GM21423 (cell line): ENCODE results near the gene GDPD5.
"Not testable (repeated sequence)": the region's sequence is repeated elsewhere in the genome, so short reads cannot be mapped to it uniquely, and the experiment has no call there.

Source experiments
- ATAC-seq: cut with Tn5 transposase; IDR thresholded peaks from one replicate; pipeline ENCODE4 v1.9.1; 2021; ENCODE audit warnings: mild to moderate bottlenecking, moderate library complexity; ENCODE audit not compliant: unreplicated experiment

GDPD5 gene

DNA sequence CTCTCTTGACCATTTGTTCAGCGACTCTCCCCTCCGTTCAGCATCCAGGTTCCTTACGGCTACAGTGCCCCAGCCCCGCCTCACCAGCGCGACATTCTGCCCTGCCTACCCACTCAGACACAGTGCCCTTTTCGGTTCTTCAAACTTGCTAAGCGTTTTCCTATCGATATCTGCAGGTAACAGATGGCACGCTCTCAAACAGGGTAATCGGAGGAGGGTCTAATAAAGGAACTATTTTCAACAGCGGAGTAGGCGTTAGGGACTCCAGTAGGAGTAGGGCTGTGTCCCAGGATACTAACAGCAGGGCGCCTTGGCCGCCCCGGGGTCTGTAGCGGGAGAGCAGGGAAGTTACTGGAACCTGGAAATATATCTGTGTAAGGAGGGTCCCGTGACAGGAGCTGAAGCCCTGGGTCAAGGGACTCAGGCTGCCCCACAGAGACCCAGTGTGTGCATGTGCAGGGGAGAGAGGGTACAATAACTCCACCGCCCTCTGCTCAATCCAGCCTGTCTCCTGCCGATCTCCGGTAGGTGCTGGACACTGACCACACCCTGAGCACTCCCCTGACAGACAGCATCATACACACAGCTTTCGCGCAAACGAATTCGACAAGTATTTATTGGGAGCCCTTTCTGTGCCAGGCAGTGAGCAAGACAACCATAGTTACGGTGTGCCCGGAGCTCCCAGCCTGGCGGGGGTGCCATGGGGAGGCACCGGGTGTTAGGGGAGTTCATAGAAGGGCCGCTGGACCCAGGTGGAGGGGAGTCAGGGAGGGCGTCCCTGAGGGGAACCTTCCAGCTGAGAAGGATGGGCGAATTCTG is 94.8 kb downstream of the GDPD5 start:
- ATAC-seq: no peak

DNA sequence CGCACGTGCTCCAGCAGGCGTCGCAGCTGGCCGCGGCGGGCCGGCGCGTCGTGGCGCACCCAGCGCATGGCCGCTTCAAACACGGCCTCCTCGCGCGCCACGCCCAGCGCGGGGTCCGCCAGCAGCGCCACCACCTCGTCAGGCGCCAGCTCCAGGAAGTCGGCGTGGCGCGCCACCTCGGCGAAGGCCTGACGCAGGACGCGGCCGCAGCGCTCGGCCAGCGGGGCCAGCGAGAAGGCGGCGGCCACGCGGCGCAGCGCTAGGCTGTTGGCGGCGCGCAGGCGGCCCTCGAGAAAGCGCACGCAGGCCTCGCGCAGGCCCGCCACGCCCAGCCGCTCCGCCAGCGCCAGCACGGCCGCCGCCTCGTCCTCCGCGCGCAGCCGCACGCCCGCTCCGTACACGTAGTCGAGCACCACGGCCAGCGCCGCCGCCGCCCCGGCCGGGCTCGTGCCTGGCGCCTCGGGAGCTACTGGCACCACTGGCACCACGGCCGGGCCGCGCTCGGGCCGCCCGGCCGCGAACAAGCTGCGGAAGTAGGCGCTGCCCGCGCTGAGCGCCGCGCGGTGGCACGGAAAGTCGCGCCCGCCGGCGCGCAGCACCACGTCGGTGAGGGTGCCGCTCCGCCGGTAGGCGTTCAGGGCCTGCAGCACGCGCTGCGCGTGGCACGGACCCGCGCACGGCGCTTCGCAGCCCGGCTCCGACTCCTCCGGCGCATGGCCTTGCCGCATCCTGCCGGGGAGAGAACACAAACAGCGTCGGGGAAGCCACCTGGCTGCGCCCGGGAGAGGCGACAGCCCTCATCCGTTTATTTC is 95.6 kb downstream of the GDPD5 start:
- peak; percentile 39 for ATAC-seq

DNA sequence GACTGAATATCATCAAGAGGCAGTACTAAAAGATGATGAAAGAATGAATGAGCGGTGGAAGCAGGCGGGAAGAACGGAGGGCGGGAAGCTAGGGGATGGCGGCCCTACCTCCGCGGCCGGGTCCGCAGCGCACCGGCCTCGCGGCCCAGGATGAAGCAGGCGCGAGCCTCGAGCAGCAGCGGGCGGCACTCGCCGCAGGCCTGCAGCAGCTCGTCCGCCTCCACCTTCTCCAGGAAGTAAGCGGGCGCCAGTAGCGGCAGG is 96.2 kb downstream of the GDPD5 start:
- no peak for ATAC-seq

- no peak for ATAC-seq
These were observed 96.6 kb downstream of the GDPD5 start for GRCh38 chr11:75428989-75429640.

GRCh38 chr11:75428281-75428724 is 97.4 kb downstream of the GDPD5 start:
- ATAC-seq: no peak

DNA sequence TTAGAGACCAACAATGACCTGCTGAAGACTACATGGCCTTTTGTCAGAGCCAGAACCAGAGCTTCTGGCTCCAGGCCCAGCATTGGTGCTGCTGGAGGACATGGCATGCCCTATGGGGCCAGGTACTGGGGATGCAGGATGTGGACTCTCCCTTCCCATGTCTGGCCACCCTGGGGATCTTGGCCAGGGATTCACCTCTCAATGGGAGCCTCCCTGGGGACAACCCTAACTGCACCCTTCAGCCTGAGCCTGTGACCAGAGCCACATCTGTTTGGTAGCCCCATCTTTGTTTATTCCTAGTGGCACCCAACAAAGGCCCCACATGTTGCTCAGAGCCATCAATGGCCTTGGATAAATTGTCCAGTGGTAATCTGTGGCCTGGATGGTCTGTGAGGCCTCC is 98.6 kb downstream of the GDPD5 start:
- ATAC-seq: no peak

- ATAC-seq: no peak
These were observed 99.0 kb downstream of the GDPD5 start for GRCh38 chr11:75426720-75427086.

- ATAC-seq: no peak
These were observed 100.3 kb downstream of the GDPD5 start for GRCh38 chr11:75425422-75425821.

DNA sequence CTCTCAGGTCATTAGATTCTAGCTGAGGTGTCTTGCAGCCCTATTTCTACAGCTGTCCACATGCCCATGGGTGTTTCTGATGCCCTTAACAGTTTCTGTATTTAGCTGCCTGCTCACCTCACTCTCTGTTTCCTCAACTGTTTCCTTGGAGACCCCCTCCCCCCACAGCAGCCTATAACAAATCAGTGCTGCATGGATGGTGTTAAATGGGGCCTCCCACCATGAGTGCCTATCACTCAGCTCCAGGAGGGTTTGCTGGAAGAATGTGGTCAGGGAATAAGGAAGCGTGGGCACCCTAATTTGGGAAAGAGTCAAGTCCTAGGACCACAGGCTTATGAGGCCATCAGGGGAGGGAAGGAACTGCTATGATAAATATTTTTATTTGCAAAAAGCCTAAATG is 101.3 kb downstream of the GDPD5 start:
- ATAC-seq: no peak

GRCh38 chr11:75423721-75424120 is 102.0 kb downstream of the GDPD5 start:
- ATAC-seq: no peak

DNA sequence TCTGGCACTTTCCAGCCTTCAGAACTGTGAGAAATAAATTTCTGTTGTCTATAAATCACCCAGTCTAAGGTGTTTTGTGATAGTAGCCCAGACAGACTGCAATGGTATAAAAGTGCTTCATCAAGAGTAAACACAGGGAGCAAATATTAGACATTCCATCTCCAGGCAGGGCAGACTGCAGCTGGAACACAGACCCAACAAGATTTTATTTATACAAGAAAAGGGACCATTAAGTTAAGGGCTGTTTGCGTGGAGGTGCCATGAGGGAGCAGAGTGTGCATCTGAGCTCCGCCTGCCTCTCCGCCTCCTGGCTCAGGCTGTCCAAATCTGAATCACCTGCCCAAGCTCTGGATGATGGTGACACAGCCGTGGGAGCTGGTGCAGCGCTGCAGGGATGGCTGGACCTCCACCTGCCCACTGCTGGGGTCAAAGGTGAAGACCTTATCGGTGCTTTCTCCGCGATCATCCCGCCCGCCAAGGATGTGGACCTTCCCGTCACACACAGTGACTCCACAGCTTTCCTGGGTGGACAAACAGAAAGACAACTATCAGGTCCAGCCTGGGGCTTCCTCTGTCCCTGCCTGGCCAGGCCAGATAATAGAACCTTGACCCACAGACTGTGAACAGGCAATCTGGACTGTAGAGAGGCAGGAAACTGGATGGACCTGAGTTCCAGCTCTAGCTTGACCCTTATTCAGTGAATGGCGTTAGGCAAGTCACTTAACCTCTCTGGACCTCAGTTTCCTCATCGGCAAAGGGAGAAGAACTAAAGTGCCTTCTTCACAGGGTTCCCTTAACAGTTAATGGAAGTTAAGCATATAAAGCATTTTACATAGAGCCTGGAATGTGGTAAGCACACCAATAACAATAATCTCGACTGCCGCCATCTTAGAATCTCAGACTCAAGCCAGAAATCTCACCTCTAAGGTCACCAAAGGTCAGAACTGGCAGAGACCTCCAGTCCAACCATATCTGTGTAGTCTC is 103.2 kb downstream of the GDPD5 start:
- ATAC-seq: no peak

- ATAC-seq: no peak
These were observed 103.9 kb downstream of the GDPD5 start for GRCh38 chr11:75421902-75422247.

DNA sequence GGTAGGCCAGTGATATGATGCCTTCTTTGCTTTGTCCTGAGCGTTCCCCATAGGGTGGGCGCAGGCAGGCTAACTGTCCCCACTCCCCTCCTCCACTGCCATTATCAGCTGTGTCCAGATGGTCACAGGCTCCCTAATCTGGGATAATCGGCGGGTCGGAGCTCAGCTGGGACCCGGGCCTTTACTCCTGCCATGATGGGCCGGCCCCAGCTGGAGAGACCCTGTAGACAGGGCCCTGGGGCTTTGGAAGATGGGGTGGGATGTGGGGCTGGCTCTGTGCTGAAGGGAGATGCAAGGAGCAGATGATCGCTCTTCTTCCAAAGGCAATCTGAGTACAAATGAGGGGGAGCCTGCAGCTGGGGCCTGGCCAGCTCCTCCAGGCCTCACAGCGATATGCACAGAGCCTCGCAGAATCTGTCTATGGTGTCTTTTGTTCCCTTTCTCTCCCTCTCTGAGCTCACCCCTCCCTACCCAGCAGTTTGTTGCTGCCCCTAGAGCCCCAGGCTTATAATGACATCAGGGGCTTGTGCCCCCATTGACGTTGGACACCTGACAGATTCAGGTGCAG is 104.6 kb downstream of the GDPD5 start:
- ATAC-seq: no peak

- no peak for ATAC-seq
These were observed 105.3 kb downstream of the GDPD5 start for GRCh38 chr11:75420224-75421034.

GRCh38 chr11:75413864-75414263 is 111.9 kb downstream of the GDPD5 start:
- ATAC-seq: no peak

GRCh38 chr11:75413146-75413545 is 112.6 kb downstream of the GDPD5 start:
- not testable (repeated sequence) for ATAC-seq

- ATAC-seq: not testable (repeated sequence)
These were observed 115.8 kb downstream of the GDPD5 start for GRCh38 chr11:75409971-75410370.

DNA sequence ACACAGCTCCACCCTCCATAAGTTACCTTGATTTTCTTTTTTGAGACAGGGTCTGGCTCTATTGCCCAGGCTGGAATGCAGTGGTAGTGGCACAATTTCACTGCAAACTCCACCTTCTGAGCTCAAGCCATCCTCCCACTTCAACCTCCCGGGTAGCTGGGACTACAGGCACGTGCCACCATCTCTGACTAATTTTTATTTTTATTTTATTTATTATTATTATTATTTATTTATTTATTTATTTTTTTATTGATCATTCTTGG is 116.9 kb downstream of the GDPD5 start:
- no peak for ATAC-seq

- no peak for ATAC-seq
These were observed 119.4 kb downstream of the GDPD5 start for GRCh38 chr11:75406338-75406777.
